WI38 (cell line): ENCODE results near the gene AKT3.

Experiments used
- H3K4me3 ChIP-seq: 2 replicates; pipeline ENCODE4 v1.5.1; 2011; ENCODE audit warnings: low read depth, mild to moderate bottlenecking, control low read depth, low read length
- TF ChIP-seq, protein P1 (sequence below): IDR thresholded peaks from 2 replicates; pipeline ENCODE4 v1.5.1; 2012; ENCODE audit warnings: low read depth, mild to moderate bottlenecking, control low read depth, low read length

AKT3 gene

DNA sequence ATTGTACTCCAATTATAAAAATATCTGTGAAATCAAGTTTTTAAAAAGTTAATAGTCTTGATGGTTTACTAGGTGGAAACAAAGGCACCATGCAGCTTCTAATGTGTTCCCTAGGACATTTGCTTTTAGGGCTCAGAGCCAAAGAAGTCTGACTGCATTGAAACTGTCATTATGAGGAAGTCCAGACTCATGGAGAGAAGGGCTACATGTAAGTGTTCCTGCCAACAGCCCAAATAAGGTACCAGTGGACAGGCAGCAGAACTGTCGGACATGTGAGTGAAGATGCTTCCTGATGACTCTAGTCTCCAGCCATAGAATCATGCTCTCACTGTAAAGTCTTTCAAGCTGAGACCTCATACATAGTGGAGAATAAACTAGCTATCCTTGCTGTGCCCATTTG is 287.6 kb downstream of the AKT3 start:
- TF ChIP-seq, protein P1, sequence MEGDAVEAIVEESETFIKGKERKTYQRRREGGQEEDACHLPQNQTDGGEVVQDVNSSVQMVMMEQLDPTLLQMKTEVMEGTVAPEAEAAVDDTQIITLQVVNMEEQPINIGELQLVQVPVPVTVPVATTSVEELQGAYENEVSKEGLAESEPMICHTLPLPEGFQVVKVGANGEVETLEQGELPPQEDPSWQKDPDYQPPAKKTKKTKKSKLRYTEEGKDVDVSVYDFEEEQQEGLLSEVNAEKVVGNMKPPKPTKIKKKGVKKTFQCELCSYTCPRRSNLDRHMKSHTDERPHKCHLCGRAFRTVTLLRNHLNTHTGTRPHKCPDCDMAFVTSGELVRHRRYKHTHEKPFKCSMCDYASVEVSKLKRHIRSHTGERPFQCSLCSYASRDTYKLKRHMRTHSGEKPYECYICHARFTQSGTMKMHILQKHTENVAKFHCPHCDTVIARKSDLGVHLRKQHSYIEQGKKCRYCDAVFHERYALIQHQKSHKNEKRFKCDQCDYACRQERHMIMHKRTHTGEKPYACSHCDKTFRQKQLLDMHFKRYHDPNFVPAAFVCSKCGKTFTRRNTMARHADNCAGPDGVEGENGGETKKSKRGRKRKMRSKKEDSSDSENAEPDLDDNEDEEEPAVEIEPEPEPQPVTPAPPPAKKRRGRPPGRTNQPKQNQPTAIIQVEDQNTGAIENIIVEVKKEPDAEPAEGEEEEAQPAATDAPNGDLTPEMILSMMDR, result no peak

DNA sequence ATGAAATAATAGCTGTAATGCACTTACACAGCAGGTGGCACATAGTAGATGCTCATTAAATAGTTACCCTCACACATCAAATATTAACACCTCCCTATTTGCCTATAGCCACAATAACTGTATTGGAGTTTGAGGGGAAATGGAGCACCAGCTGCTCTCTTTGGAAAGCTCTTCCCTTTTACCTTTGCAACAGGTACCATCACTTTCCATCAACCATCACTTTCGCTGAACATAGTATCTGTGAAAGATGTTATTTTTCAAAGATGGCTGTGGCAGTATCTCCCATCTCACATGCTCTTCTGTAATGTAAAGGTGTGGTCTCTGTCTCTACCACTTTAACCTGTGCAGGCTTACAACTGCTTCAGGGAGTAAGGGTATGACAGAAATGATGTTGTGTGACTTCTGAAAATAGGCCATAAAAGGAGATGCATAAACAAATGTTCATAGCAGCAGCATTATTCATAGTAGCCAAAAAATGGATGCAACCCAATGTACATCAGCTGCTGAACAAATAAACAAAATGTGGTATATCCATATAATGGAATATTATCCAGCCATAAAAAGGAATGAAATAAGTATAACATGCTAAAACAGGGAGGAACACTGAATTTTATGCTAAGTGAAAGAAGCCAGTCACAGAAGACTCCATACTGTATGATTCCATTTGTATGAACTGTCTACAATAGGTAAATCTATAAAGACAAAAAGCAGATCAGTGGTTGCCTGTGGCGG is 288.3 kb downstream of the AKT3 start:
- TF ChIP-seq, protein P1, result no peak
- H3K4me3 ChIP-seq, result no peak overlapping the region

More for the DNA sequence above, 287.6 kb downstream of the AKT3 start:
- H3K4me3 ChIP-seq, result no peak overlapping the region

DNA sequence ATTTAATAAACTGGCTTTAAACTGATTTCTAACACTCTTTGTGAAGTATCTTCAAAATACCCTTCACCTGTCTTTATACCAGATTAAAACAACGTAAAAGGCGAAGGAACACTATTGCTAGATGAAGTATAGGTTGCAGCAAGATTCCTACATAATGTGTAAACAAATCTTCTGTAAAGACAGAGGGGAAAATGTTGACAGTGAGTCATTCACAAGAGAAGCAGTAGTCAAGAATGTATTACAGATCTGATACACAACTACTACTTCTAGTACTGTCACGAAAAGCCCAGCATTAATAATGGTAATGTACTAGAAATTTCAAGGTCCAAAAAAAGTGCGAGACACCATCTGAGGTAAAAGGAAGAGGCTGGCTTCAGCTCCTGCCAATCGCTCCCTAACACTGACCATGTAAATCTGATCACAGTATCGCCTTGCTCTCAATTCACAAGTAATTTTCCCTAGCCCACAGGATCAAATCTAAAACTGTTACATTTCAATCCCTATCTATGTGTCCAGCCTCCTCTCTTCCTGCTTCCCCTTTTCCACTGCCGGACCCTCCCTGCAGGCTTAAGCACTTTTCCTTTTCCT is 290.4 kb downstream of the AKT3 start:
- TF ChIP-seq, protein P1, result no peak
- no peak overlapping the region for H3K4me3 ChIP-seq

DNA sequence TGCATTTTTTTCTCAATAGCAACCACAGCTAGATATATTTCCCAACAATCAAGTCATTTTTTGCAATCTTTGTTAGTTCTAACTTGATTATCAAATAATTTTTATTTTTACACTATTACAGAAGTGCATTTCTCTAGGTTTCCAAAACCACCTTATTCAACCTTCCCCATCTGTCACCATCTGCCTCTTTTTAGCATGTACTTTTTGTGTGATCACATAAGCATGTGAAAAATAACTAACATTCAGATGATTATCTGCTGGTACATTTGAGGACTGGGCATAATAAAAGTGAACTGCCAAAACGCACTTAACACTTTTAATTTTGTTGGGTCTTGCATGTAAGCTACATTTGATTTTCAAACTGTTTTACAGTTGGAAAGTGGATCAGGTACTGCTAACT is 291.5 kb downstream of the AKT3 start:
- no peak overlapping the region for H3K4me3 ChIP-seq
- TF ChIP-seq, protein P1, result no peak

DNA sequence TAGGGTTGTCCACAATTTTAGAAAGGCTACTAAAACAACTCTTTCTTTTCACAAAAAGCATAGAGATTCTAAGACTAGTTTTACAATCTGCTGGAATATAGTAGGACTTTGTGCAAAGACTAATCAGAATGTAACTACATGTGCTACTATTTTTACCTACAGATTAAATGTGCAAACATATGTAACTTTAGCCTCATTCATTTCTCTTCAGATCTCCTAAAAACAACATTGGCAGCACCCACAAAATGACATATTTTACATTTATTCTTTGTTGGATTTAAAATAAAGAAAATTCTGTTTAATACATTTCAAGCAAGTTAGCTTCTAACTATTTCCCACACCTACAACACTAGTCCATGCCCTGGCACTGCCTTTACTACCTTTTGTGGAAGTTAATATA is 292.2 kb downstream of the AKT3 start:
- TF ChIP-seq, protein P1, result no peak
- no peak overlapping the region for H3K4me3 ChIP-seq

DNA sequence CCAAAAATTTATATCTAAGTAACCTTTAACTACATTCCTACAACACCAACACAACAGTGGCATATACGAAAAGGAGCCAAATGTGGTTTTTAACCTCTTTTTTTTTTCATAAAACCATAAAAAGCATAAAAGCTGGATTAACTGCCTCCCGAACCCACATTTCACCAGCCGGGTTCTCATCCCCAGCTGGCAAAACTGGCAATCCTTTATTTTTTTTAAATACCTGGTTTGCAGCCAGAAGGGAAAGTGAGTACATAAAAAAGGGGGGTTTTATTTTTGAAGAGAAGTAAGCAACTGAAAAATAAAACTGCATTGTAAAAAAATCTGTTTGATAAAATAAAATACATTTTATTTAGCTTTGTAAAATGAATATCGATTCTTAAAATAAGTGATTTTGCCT is 295.4 kb downstream of the AKT3 start:
- no peak overlapping the region for H3K4me3 ChIP-seq
- TF ChIP-seq, protein P1, result no peak

DNA sequence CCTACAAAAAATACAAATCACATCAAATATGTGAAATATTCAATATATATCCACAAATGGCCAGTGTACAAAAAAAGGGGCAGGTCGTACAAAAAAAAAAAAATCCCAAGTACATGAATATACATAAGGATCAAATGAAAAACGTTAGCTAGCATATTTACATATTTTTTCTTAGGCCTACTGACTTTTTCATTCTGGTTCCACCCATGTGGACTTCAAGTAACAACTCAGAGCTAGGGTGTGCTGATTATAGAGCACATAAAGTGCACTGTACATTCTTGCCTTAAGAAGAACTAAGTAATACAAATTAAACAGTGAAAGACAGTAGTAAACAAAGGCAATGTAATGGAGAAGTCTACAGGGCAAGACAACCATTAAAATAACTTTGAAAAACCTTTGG is 297.0 kb downstream of the AKT3 start:
- no peak overlapping the region for H3K4me3 ChIP-seq
- TF ChIP-seq, protein P1, result no peak
